Neuron (in vitro differentiated cells): ENCODE results near the gene TRIM51.
"Not testable (repeated sequence)": the region's sequence is repeated elsewhere in the genome, so short reads cannot be mapped to it uniquely, and the experiment has no call there.

Experiments used
- H2AFZ ChIP-seq: one replicate; pipeline ENCODE4 v1.6.1; 2013; ENCODE audit warnings: low read depth, mild to moderate bottlenecking, inconsistent platforms, low read length, moderate library complexity
- H3K27me3 ChIP-seq: one replicate; pipeline ENCODE4 v1.6.1; 2013; ENCODE audit warnings: low read length; ENCODE audit not compliant: insufficient read depth
- H3K36me3 ChIP-seq: one replicate; pipeline ENCODE4 v1.6.1; 2013; ENCODE audit warnings: low read length; ENCODE audit not compliant: insufficient read depth
- H3K4me1 ChIP-seq: one replicate; pipeline ENCODE4 v1.6.1; 2013; ENCODE audit warnings: low read length; ENCODE audit not compliant: insufficient read depth
- H3K4me3 ChIP-seq: 2 replicates; pipeline ENCODE4 v1.5.1; 2013; ENCODE audit warnings: mild to moderate bottlenecking, low read length, moderate library complexity
- H3K9me3 ChIP-seq: one replicate; pipeline ENCODE4 v1.6.1; 2013; ENCODE audit warnings: low read length

The TRIM51 gene

GRCh38 chr11:55882997-55883396, at the start of gene TRIM51:
Gene TRIM51, plus strand, starts transcription at chr11:55883297. Its CDS starts 2,132 bp downstream, at chr11:55885429.
- not testable (repeated sequence) for H2AFZ ChIP-seq, H3K36me3 ChIP-seq, H3K4me3 ChIP-seq, H3K27me3 ChIP-seq, H3K9me3 ChIP-seq, H3K4me1 ChIP-seq

- Histone ChIP-seq H3K4me1 (no peaks in the 10 kb centered on the region), H2AFZ (no peak within 1 kb of the TSS), H3K36me3 (no peaks in the 10 kb centered on the region), H3K27me3 (no peaks in the 10 kb centered on the region), H3K4me3 (no peak within 1 kb of the TSS), H3K9me3 (no peaks in the 10 kb centered on the region)
These were observed 44.6 kb upstream of the TRIM51 start, which contains the start of gene OR5D16 for GRCh38 chr11:55838452-55838851. Gene OR5D16, plus strand, starts transcription at chr11:55838752. Its CDS starts 0 bp downstream, at chr11:55838752.

- Histone ChIP-seq H3K27me3 (no peaks in the 10 kb centered on the region), H3K4me3 (no peak overlapping the region), H2AFZ (no peak overlapping the region), H3K36me3 (no peaks in the 10 kb centered on the region), H3K9me3 (no peaks in the 10 kb centered on the region), H3K4me1 (no peaks in the 10 kb centered on the region)
These were observed 35.6 kb upstream of the TRIM51 start for GRCh38 chr11:55847453-55847852.

- Histone ChIP-seq H3K27me3 (no peaks in the 10 kb centered on the region), H3K9me3 (no peaks in the 10 kb centered on the region), H2AFZ (no peak overlapping the region), H3K4me3 (no peak overlapping the region), H3K36me3 (no peaks in the 10 kb centered on the region), H3K4me1 (no peaks in the 10 kb centered on the region)
These were observed 34.1 kb upstream of the TRIM51 start for GRCh38 chr11:55849037-55849436.

- Histone ChIP-seq H3K9me3 (no peaks in the 10 kb centered on the region), H2AFZ (no peak overlapping the region), H3K4me1 (no peaks in the 10 kb centered on the region), H3K4me3 (no peak overlapping the region), H3K27me3 (no peaks in the 10 kb centered on the region), H3K36me3 (no peaks in the 10 kb centered on the region)
These were observed 31.0 kb upstream of the TRIM51 start for GRCh38 chr11:55852141-55852540.

GRCh38 chr11:55854704-55855103, 28.4 kb upstream of the TRIM51 start:
- Histone ChIP-seq H3K36me3 (no peaks in the 10 kb centered on the region), H2AFZ (no peak overlapping the region), H3K9me3 (no peaks in the 10 kb centered on the region), H3K27me3 (no peaks in the 10 kb centered on the region), H3K4me3 (no peak overlapping the region), H3K4me1 (no peaks in the 10 kb centered on the region)

- H3K36me3 ChIP-seq, H3K9me3 ChIP-seq, H2AFZ ChIP-seq, H3K4me3 ChIP-seq, H3K4me1 ChIP-seq, H3K27me3 ChIP-seq: not testable (repeated sequence)
These were observed 15.7 kb upstream of the TRIM51 start for GRCh38 chr11:55867354-55867753.

- not testable (repeated sequence) for H3K4me3 ChIP-seq, H2AFZ ChIP-seq, H3K27me3 ChIP-seq, H3K4me1 ChIP-seq, H3K36me3 ChIP-seq, H3K9me3 ChIP-seq
These were observed 10.4 kb upstream of the TRIM51 start for GRCh38 chr11:55872731-55873130.

- H3K4me3 ChIP-seq, H3K4me1 ChIP-seq, H3K9me3 ChIP-seq, H3K36me3 ChIP-seq, H2AFZ ChIP-seq, H3K27me3 ChIP-seq: not testable (repeated sequence)
These were observed 10.0 kb upstream of the TRIM51 start for GRCh38 chr11:55873146-55873545.

GRCh38 chr11:55884995-55885394, 1.9 kb downstream of the TRIM51 start:
- not testable (repeated sequence) for H3K4me1 ChIP-seq, H2AFZ ChIP-seq, H3K27me3 ChIP-seq, H3K36me3 ChIP-seq, H3K9me3 ChIP-seq, H3K4me3 ChIP-seq

- not testable (repeated sequence) for H3K9me3 ChIP-seq, H3K27me3 ChIP-seq, H3K36me3 ChIP-seq, H2AFZ ChIP-seq, H3K4me3 ChIP-seq, H3K4me1 ChIP-seq
These were observed 2.4 kb downstream of the TRIM51 start for GRCh38 chr11:55885481-55885880.

GRCh38 chr11:55895216-55895615, 12.1 kb downstream of the TRIM51 start:
- no peaks in the 10 kb centered on the region for H3K9me3 ChIP-seq
- no peaks in the 10 kb centered on the region for H3K36me3 ChIP-seq
- no peaks in the 10 kb centered on the region for H3K4me1 ChIP-seq
- no peak overlapping the region for H2AFZ ChIP-seq
- no peak overlapping the region for H3K4me3 ChIP-seq
- H3K27me3 ChIP-seq = no peaks in the 10 kb centered on the region

- no peaks in the 10 kb centered on the region for H3K36me3 ChIP-seq
- H3K4me3 ChIP-seq = no peak overlapping the region
- no peaks in the 10 kb centered on the region for H3K4me1 ChIP-seq
- H2AFZ ChIP-seq = no peak overlapping the region
- H3K27me3 ChIP-seq = no peaks in the 10 kb centered on the region
- H3K9me3 ChIP-seq = no peaks in the 10 kb centered on the region
These were observed 19.2 kb downstream of the TRIM51 start for GRCh38 chr11:55902308-55902707.

- Histone ChIP-seq H2AFZ (no peak within 1 kb of the TSS), H3K4me3 (no peak within 1 kb of the TSS), H3K4me1 (no peaks in the 10 kb centered on the region), H3K36me3 (no peaks in the 10 kb centered on the region), H3K9me3 (no peaks in the 10 kb centered on the region), H3K27me3 (no peaks in the 10 kb centered on the region)
These were observed 31.4 kb downstream of the TRIM51 start, which contains the start of gene OR5W2 for GRCh38 chr11:55914482-55914881. Gene OR5W2, minus strand, starts transcription at chr11:55914582. Its CDS starts 0 bp downstream, at chr11:55914582.
